Smooth muscle cell (in vitro differentiated cells): ENCODE results near the gene GRIPAP1. TPM values are rescaled to one million over a fixed set of nuclear protein-coding genes. Genes with fewer than 3 reads are reported as not detected.

Experiments
- DNase-seq: peaks from one replicate; lab custom pipeline; 2025; ENCODE audit not compliant: unreplicated experiment; lab: John Stamatoyannopoulos, UW
- H2AFZ ChIP-seq: fragments of 200-600 bp; sonication (generic); 2 replicates; pipeline ENCODE4 v1.6.0; 2016; ENCODE audit warnings: antibody characterized with exemption, low read depth, mild to moderate bottlenecking
- H3F3A ChIP-seq: fragments of 200-600 bp; sonication (generic); 2 replicates; pipeline ENCODE4 v1.6.0; 2017; ENCODE audit warnings: antibody characterized with exemption, low read depth
- H3K27ac ChIP-seq: fragments of 200-600 bp; sonication (generic); 2 replicates; pipeline ENCODE4 v1.5.1; 2016; ENCODE audit warnings: low read depth, mild to moderate bottlenecking
- H3K27me3 ChIP-seq: fragments of 200-600 bp; sonication (generic); 2 replicates; pipeline ENCODE4 v1.6.1; 2016; ENCODE audit warnings: low read depth, mild to moderate bottlenecking
- H3K36me3 ChIP-seq: fragments of 200-600 bp; sonication (generic); 2 replicates; pipeline ENCODE4 v1.5.1; 2016; ENCODE audit warnings: low read depth
- H3K4me1 ChIP-seq: fragments of 200-600 bp; sonication (generic); 2 replicates; pipeline ENCODE4 v1.5.1; 2016; ENCODE audit warnings: low read depth
- H3K4me2 ChIP-seq: fragments of 200-600 bp; sonication (generic); 2 replicates; pipeline ENCODE4 v1.6.0; 2016; ENCODE audit warnings: mild to moderate bottlenecking
- H3K4me3 ChIP-seq: fragments of 200-600 bp; sonication (generic); 2 replicates; pipeline ENCODE4 v1.5.1; 2016; ENCODE audit warnings: mild to moderate bottlenecking
- H3K79me2 ChIP-seq: fragments of 200-600 bp; sonication (generic); 2 replicates; pipeline ENCODE4 v1.6.0; 2016; ENCODE audit warnings: low read depth, mild to moderate bottlenecking
- H3K9ac ChIP-seq: fragments of 200-600 bp; sonication (generic); 2 replicates; pipeline ENCODE4 v1.6.0; 2016; ENCODE audit warnings: low read depth
- H3K9me3 ChIP-seq: fragments of 200-600 bp; sonication (generic); replicated peaks from 2 replicates; pipeline ENCODE4 v1.5.1; 2016; ENCODE audit warnings: low read depth
- H4K20me1 ChIP-seq: fragments of 200-600 bp; sonication (generic); 2 replicates; pipeline ENCODE4 v1.6.0; 2016; ENCODE audit warnings: low read depth
- CTCF ChIP-seq: fragments of 200-600 bp; sonication (generic); IDR thresholded peaks from 2 replicates; pipeline ENCODE4 v1.5.1; 2017; ENCODE audit warnings: borderline replicate concordance, mild to moderate bottlenecking, antibody characterized with exemption; ENCODE audit not compliant: insufficient read depth, poor library complexity, severe bottlenecking
- WGBS: methylation state at CpG from one replicate; pipeline ENCODE4 v1.1.7; 2016; ENCODE audit warnings: low lambda C conversion rate; 5-methylcytosine and 5-hydroxymethylcytosine counted together
- polyA plus RNA-seq: library from polyadenylated mRNA; unstranded; fragments of >200 nt; fragmentation: Nextera tagmentation; extraction: Ambion mirVana; gene quantifications from 2 replicates; pipeline ENCODE4 v1.2.1, GENCODE V29; 2016
- total RNA-seq: library from RNA; depleted of rRNA; stranded (reverse); fragments of >200 nt; gene quantifications from 2 replicates; pipeline ENCODE4 v1.2.3, GENCODE V29; 2014

Gene GRIPAP1
- total and polyA plus RNA-seq, 2 experiments from 2014 or later, result 10.0 to 14.9 TPM

DNA sequence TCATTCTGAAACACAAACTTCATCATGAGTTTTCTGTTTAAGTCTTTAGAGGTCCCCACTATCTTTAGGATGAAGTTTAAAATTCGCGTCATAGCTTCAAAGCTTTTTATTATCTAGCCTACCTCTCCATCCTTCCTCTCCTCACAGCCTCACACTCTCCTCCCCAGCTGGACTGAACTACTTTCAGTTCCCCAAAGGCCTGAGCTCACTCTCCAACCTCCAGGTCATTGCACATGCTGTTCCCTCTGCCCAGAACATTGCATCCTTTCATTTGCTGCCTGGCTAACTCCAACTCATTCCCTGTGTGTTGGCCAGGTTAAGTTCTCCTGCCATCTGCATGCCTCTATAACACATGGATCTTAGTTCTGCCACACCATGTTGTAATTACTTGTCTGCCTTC lies 41.8 kb downstream of the GRIPAP1 start:
- DNase-seq, result no peak
- Histone ChIP-seq H3K36me3 (no peaks in the 10 kb centered on the region), H3K9ac (no peak overlapping the region), H4K20me1 (peaks cover 15% of the 10 kb centered on the region), H3K79me2 (peaks cover 18% of the 10 kb centered on the region), H3K4me1 (no peaks in the 10 kb centered on the region), H3K4me3 (no peak overlapping the region), H3K4me2 (no peak overlapping the region), H3K27me3 (no peaks in the 10 kb centered on the region), H2AFZ (no peak overlapping the region), H3F3A (peaks cover 6% of the 10 kb centered on the region), H3K27ac (no peak overlapping the region), H3K9me3 (no peaks in the 10 kb centered on the region)
- 92% methylated on average over 2 of the region's 2 CpGs for WGBS
- no peak for TF ChIP-seq CTCF

- H2AFZ ChIP-seq, result no peak overlapping the region
- H3F3A ChIP-seq, result peaks cover 6% of the 10 kb centered on the region
- H3K9me3 ChIP-seq, result no peaks in the 10 kb centered on the region
- H3K79me2 ChIP-seq, result peaks cover 31% of the 10 kb centered on the region
- no peaks in the 10 kb centered on the region for H3K27me3 ChIP-seq
- no peak for TF ChIP-seq CTCF
- H4K20me1 ChIP-seq, result peaks cover 30% of the 10 kb centered on the region
- peak overlapping the region; percentile 99 for H3K27ac ChIP-seq
- H3K9ac ChIP-seq, result peak overlapping the region; percentile 95
- peak; percentile 49 for DNase-seq
- H3K4me3 ChIP-seq, result peak overlapping the region; percentile 61
- peak overlapping the region; percentile 83 for H3K4me2 ChIP-seq
- no peaks in the 10 kb centered on the region for H3K36me3 ChIP-seq
- WGBS, result 46% methylated on average over 21 of the region's 21 CpGs
- H3K4me1 ChIP-seq, result no peaks in the 10 kb centered on the region
These were observed 43.4 kb downstream of the GRIPAP1 start for GRCh38 chrX:48958635-48959094.

GRCh38 chrX:48957827-48958634 lies 44.0 kb downstream of the GRIPAP1 start:
- Histone ChIP-seq H3K4me3 (peak overlapping the region; percentile 61), H3K9me3 (no peaks in the 10 kb centered on the region), H3K79me2 (peaks cover 34% of the 10 kb centered on the region), H3K27me3 (no peaks in the 10 kb centered on the region), H3K9ac (peak overlapping the region; percentile 95), H3K4me1 (no peaks in the 10 kb centered on the region), H3K27ac (peak overlapping the region; percentile 99), H3K36me3 (no peaks in the 10 kb centered on the region), H2AFZ (peak overlapping the region; percentile 52), H3K4me2 (peak overlapping the region; percentile 83), H3F3A (peaks cover 6% of the 10 kb centered on the region), H4K20me1 (peaks cover 37% of the 10 kb centered on the region)
- peak; percentile 91 for DNase-seq
- no peak for TF ChIP-seq CTCF
- 44% methylated on average over 61 of the region's 66 CpGs for WGBS
